UCSD-AML1 (cell line): ENCODE results near the gene PTPRT.

Experiments
- DNase-seq: peaks from one replicate; lab custom pipeline; 2025; ENCODE audit not compliant: unreplicated experiment; lab: John Stamatoyannopoulos, UW

Gene PTPRT

GRCh38 chr20:42646250-42646649 lies 543.5 kb downstream of the PTPRT start:
- DNase-seq: no peak

GRCh38 chr20:42641886-42642285 lies 547.8 kb downstream of the PTPRT start:
- DNase-seq: no peak

GRCh38 chr20:42639140-42639539 lies 550.6 kb downstream of the PTPRT start:
- DNase-seq: no peak

GRCh38 chr20:42635699-42636411 lies 553.9 kb downstream of the PTPRT start:
- DNase-seq: no peak

GRCh38 chr20:42634156-42634555 lies 555.5 kb downstream of the PTPRT start:
- no peak for DNase-seq

- DNase-seq: no peak
Observed at GRCh38 chr20:42628683-42629082, 561.0 kb downstream of the PTPRT start.

- DNase-seq: no peak
Observed at GRCh38 chr20:42613076-42613475, 576.6 kb downstream of the PTPRT start.

- no peak for DNase-seq
Observed at GRCh38 chr20:42611889-42612837, 577.5 kb downstream of the PTPRT start.

GRCh38 chr20:42611423-42611822 lies 578.3 kb downstream of the PTPRT start:
- DNase-seq: no peak

- DNase-seq: no peak
Observed at GRCh38 chr20:42610070-42610469, 579.6 kb downstream of the PTPRT start.

GRCh38 chr20:42609618-42610017 lies 580.1 kb downstream of the PTPRT start:
- DNase-seq: no peak

- no peak for DNase-seq
Observed at GRCh38 chr20:42604998-42605956, 584.4 kb downstream of the PTPRT start.

- no peak for DNase-seq
Observed at GRCh38 chr20:42603655-42604054, 586.1 kb downstream of the PTPRT start.

GRCh38 chr20:42598581-42598980 lies 591.1 kb downstream of the PTPRT start:
- no peak for DNase-seq

GRCh38 chr20:42595625-42596024 lies 594.1 kb downstream of the PTPRT start:
- no peak for DNase-seq

- no peak for DNase-seq
Observed at GRCh38 chr20:42594659-42595058, 595.0 kb downstream of the PTPRT start.

- DNase-seq: no peak
Observed at GRCh38 chr20:42594011-42594410, 595.7 kb downstream of the PTPRT start.

GRCh38 chr20:42589976-42590639 lies 599.6 kb downstream of the PTPRT start:
- no peak for DNase-seq

GRCh38 chr20:42588847-42589246 lies 600.9 kb downstream of the PTPRT start:
- DNase-seq: no peak

GRCh38 chr20:42587427-42587826 lies 602.3 kb downstream of the PTPRT start:
- DNase-seq: no peak
